ENCODE measurements around the gene TMPRSS3.
A peak's percentile ranks its signal among the peaks of the same experiment; 100 is the strongest.

The TMPRSS3 gene

GRCh38 chr21:42337830-42338728 lies 57.8 kb downstream of the TMPRSS3 start:
- DNase-seq (ENCODE audit: low read depth in 3 of 3, low spot score in 1 of 3): peak; percentile 58 to 77 (median 67)

GRCh38 chr21:42337276-42337675 lies 58.6 kb downstream of the TMPRSS3 start:
- no peak for DNase-seq (ENCODE audit: low read depth in 3 of 3, low spot score in 1 of 3)

GRCh38 chr21:42336054-42336453 lies 59.8 kb downstream of the TMPRSS3 start:
- DNase-seq (ENCODE audit: low read depth in 3 of 3, low spot score in 1 of 3): no peak

- DNase-seq (ENCODE audit: low read depth in 3 of 3, low spot score in 1 of 3): no peak
These were observed 63.1 kb downstream of the TMPRSS3 start for GRCh38 chr21:42332557-42333317.

GRCh38 chr21:42331660-42332059 lies 64.2 kb downstream of the TMPRSS3 start:
- no peak for DNase-seq (ENCODE audit: low read depth in 3 of 3, low spot score in 1 of 3)

GRCh38 chr21:42330380-42331371 lies 65.2 kb downstream of the TMPRSS3 start:
- no peak for DNase-seq (ENCODE audit: low read depth in 3 of 3, low spot score in 1 of 3)

- no peak for DNase-seq (ENCODE audit: low read depth in 3 of 3, low spot score in 1 of 3)
These were observed 71.0 kb downstream of the TMPRSS3 start for GRCh38 chr21:42324896-42325295.
